HepG2 (cell line): ENCODE results near the gene NOTCH2. TPM values are rescaled to one million over a fixed set of nuclear protein-coding genes. Genes with fewer than 3 reads are reported as not detected.

ENCODE experiments used
- ATAC-seq: fragments of 200-7000 bp; cut with Tn5 transposase; 3 replicates; pipeline ENCODE4 v1.9.1; 2020; ENCODE audit warnings: mild to moderate bottlenecking, moderate library complexity
- BruUV-seq: library from RNA; stranded (reverse); fragments of 400-500 nt; replicated peaks from 2 replicates; lab custom pipeline; 2021; lab: Mats Ljungman, UMichigan
- CTCF ChIA-PET: fragments of 300-600 bp; formaldehyde crosslinking; extraction: SDS; loops from one replicate; lab custom pipeline; 2021; ENCODE audit warnings: low total read pairs, inconsistent platforms, low intra/inter-chr PET ratio; lab: Yijun Ruan, JAX
- POLR2A ChIA-PET: fragments of 350-600 bp; sonication (Branson Sonifier 250); formaldehyde crosslinking; loops from one replicate; lab custom pipeline; 2020; ENCODE audit warnings: antibody characterized with exemption, inconsistent platforms; lab: Yijun Ruan, JAX
- DNase-seq: peaks from one replicate; pipeline ENCODE4 v3.0.0-alpha.2; 2015; ENCODE audit warnings: low spot score
- FAIRE-seq: peaks from 3 replicates; lab custom pipeline; 2011; peaks lifted over from hg19 to GRCh38; lab: Jason Lieb, UNC
- H2AFZ ChIP-seq: one replicate; pipeline ENCODE4 v1.6.1; 2011; ENCODE audit warnings: low read length, inconsistent platforms
- H3K27ac ChIP-seq: fragments of 300-600 bp; 3 replicates; pipeline ENCODE4 v1.8.0; 2011; ENCODE audit warnings: mixed run types, mild to moderate bottlenecking, mixed read lengths, low read length, inconsistent platforms; ENCODE audit not compliant: insufficient read depth; ENCODE audit errors: extremely low read length
- H3K27me3 ChIP-seq, 2 experiments: fragments of 200-600 bp in 1 of 2; 2 replicates in 1 of 2; 3 replicates in 1 of 2; pipeline versions ENCODE4 v1.6.0 to v1.8.0; 2011; ENCODE audit warnings: low read length in 2 of 2, mild to moderate bottlenecking in 2 of 2, moderate library complexity in 2 of 2, inconsistent platforms in 1 of 2; ENCODE audit not compliant: insufficient read depth in 2 of 2, control insufficient read depth in 1 of 2
- H3K36me3 ChIP-seq, 2 experiments: fragments of 200-600 bp in 1 of 2; replicated peaks in 1 of 2; 2 replicates in 1 of 2; 3 replicates in 1 of 2; pipeline versions ENCODE4 v1.5.1 to v1.8.0; 2011; ENCODE audit warnings: low read length in 2 of 2, inconsistent platforms in 1 of 2; ENCODE audit not compliant: insufficient read depth in 2 of 2, control insufficient read depth in 1 of 2
- H3K4me1 ChIP-seq: 2 replicates; pipeline ENCODE4 v1.5.1; 2012; ENCODE audit warnings: low read length, inconsistent platforms; ENCODE audit not compliant: insufficient read depth
- H3K4me2 ChIP-seq: 2 replicates; pipeline ENCODE4 v1.6.0; 2011; ENCODE audit warnings: low read depth, low read length, inconsistent platforms
- H3K4me3 ChIP-seq, 3 experiments: fragments of 200-600 bp in 1 of 3; sonication (generic), shearing (Covaris generic) in 1 of 3; replicated peaks in 1 of 3; 2 replicates each; pipeline ENCODE4 v1.5.1; 2011 to 2016; ENCODE audit warnings: low read length in 3 of 3, inconsistent platforms in 2 of 3, low read depth in 2 of 3, mild to moderate bottlenecking in 2 of 3, control low read depth in 1 of 3, mixed read lengths in 1 of 3; ENCODE audit not compliant: insufficient read depth in 1 of 3
- H3K79me2 ChIP-seq: one replicate; pipeline ENCODE4 v1.6.1; 2011; ENCODE audit warnings: low read length, inconsistent platforms; ENCODE audit not compliant: insufficient read depth
- H3K9ac ChIP-seq: 2 replicates; pipeline ENCODE4 v1.6.0; 2011; ENCODE audit warnings: mild to moderate bottlenecking, low read depth, low read length, inconsistent platforms; ENCODE audit not compliant: insufficient read depth
- H3K9me3 ChIP-seq: 2 replicates; pipeline ENCODE4 v1.5.1; 2012; ENCODE audit warnings: mild to moderate bottlenecking, low read length
- H4K20me1 ChIP-seq: 2 replicates; pipeline ENCODE4 v1.6.0; 2011; ENCODE audit warnings: inconsistent platforms, mild to moderate bottlenecking, low read length, moderate library complexity; ENCODE audit not compliant: insufficient read depth
- CBX1 ChIP-seq: IDR thresholded peaks from one replicate; pipeline ENCODE4 v1.6.1; 2016; ENCODE audit warnings: antibody characterized with exemption, low read depth
- KLF12 ChIP-seq: sonication (generic); formaldehyde crosslinking; IDR thresholded peaks from 2 replicates; pipeline ENCODE4 v1.4.0; 2020; ENCODE audit warnings: missing genetic modification reagents, borderline replicate concordance
- KLF13 ChIP-seq: sonication (generic); formaldehyde crosslinking; IDR thresholded peaks from 2 replicates; pipeline ENCODE4 v1.4.0; 2020; ENCODE audit warnings: mild to moderate bottlenecking, missing genetic modification reagents
- SP4 ChIP-seq: sonication (generic); formaldehyde crosslinking; IDR thresholded peaks from 2 replicates; pipeline ENCODE4 v1.8.1; 2023; ENCODE audit warnings: mild to moderate bottlenecking, missing genetic modification reagents
- ZNF225 ChIP-seq: sonication (generic); formaldehyde crosslinking; IDR thresholded peaks from 2 replicates; pipeline ENCODE4 v1.4.0; 2020; ENCODE audit warnings: mild to moderate bottlenecking, missing genetic modification reagents
- WGBS: methylation state at CpG from one replicate; pipeline ENCODE4 v1.1.6; 2017; ENCODE audit warnings: low lambda C conversion rate; 5-methylcytosine and 5-hydroxymethylcytosine counted together
- in situ Hi-C: cut with HindIII; loops from 2 replicates; pipeline ENCODE4 v1.10.0; 2017; ENCODE audit warnings: low pct_unique_long_range_greater_than_20kb; ENCODE audit not compliant: extremely low pct_ligation_motif_present
- intact Hi-C: fragments of 100-400 bp; cut with micrococcal nuclease; formaldehyde crosslinking; loops from one replicate; pipeline ENCODE4 v1.10.0; 2022; ENCODE audit not compliant: unreplicated experiment
- polyA plus RNA-seq, 8 experiments: library from polyadenylated mRNA; depleted of rRNA in 3 of 8; stranded (reverse) in 7 of 8; unstranded in 1 of 8; fragments of >200 nt; fragmentation: Illumina TruSeq in 4 of 8; extraction: Trizol in 4 of 8; gene quantifications; 2 replicates each; pipeline versions ENCODE4 v1.2.1 to v1.2.3, GENCODE V29; 2011 to 2016; ENCODE audit warnings: low read depth in 4 of 8, missing spikeins in 1 of 8, mixed read lengths in 1 of 8; ENCODE audit not compliant: insufficient read depth in 1 of 8
- total RNA-seq, 5 experiments: library from RNA; depleted of rRNA; stranded (reverse); fragments of >200 nt; fragmentation: Illumina TruSeq; extraction: Trizol; gene quantifications; 2 replicates each; pipeline ENCODE4 v1.2.3, GENCODE V29; 2016; ENCODE audit warnings: low read depth in 1 of 5
- TF ChIP-seq, protein P1 (sequence below): sonication (generic); formaldehyde crosslinking; IDR thresholded peaks from 2 replicates; pipeline ENCODE4 v1.5.0; 2020; ENCODE audit warnings: missing genetic modification reagents, mild to moderate bottlenecking, borderline replicate concordance

NOTCH2 gene
- total and polyA plus RNA-seq, 2 of the 13 experiments (the other 11 are each of a cell fraction or from before 2014, with no cell fraction given): 4.0 to 11.4 TPM

DNA sequence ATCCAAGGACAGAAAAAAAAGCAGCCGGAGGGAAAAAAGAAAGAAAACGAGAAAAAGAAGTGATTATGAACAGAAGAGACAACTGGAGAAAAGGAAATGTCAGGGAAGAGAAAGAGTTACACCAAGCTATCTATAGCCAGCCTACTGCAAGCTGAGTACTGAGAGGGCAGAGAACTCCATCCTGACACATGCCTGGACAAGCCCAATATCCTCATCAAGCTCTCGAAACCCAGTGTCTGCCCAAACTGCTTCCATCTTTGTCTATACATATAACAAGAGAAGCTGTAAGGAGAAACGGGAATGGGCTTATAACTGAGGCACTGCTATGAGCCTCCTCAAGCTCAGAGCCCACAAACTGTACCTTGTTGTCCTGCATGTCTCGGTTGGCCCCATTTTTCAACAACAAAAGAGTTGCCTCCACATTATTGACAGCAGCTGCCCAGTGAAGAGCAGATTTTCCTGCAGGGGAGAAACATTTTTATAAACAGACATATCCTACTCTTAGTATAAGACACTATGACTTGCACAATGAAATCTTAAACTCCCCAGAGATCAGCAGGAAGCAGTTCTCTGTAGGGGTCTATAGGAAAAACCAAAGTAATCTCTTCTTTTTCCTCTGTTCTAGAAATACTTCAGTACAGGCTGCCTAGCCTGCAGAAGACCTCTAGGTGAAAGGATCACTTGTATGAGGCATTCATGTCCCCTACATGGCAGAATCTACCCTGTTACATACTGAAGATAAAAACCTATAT, 152.0 kb downstream of the NOTCH2 start:
- ChIA-PET POLR2A (no interaction called here), CTCF (no interaction called here)
- FAIRE-seq: no peak
- ATAC-seq: no peak
- Histone ChIP-seq H3K27me3 (no peaks in the 10 kb centered on the region), H3K9me3 (no peaks in the 10 kb centered on the region), H3K4me2 (no peak overlapping the region), H2AFZ (no peak overlapping the region), H3K27ac (no peak overlapping the region), H3K36me3 (peaks cover 9 to 27% of the 10 kb centered on the region in 2 experiments; a peak in 3 of 5 replicates), H3K9ac (no peak overlapping the region), H4K20me1 (no peaks in the 10 kb centered on the region), H3K4me3 (no peak overlapping the region), H3K4me1 (no peaks in the 10 kb centered on the region), H3K79me2 (no peaks in the 10 kb centered on the region)
- intact Hi-C loops (no loop called here), in situ Hi-C loops (no loop called here)
- no TSS peak for BruUV-seq
- no peak for DNase-seq
- TF ChIP-seq ZNF225 (no peak), KLF13 (CRISPR knock-in tag) (no peak), CBX1 (no peak)
- TF ChIP-seq, protein P1, sequence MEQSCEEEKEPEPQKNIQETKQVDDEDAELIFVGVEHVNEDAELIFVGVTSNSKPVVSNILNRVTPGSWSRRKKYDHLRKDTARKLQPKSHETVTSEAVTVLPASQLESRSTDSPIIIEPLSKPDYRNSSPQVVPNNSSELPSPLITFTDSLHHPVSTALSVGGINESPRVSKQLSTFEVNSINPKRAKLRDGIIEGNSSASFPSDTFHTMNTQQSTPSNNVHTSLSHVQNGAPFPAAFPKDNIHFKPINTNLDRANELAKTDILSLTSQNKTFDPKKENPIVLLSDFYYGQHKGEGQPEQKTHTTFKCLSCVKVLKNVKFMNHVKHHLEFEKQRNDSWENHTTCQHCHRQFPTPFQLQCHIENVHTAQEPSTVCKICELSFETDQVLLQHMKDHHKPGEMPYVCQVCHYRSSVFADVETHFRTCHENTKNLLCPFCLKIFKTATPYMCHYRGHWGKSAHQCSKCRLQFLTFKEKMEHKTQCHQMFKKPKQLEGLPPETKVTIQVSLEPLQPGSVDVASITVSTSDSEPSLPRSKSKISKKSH: no peak
- 84% methylated on average over 5 of the region's 5 CpGs for WGBS

DNA sequence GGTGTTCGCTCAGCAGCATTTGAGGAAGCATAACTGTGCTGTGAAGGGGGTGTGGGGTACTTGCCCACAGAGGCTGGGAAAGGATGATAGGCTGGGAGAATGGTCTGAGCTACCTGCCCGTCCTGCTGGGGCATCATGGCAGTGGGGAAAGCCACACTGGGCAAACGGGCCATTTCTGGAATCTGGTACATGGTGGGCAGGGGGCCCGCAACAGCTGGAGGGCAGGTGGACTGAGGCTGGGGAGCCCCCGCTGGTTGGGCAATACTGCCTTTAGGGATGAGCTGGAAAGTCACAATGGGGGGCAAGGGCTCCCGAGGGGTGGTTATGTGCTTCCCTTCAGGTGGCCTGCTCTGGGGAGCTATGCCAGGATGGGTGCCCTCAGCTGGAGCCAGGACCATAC, 153.9 kb downstream of the NOTCH2 start:
- Histone ChIP-seq H3K4me3 (no peak overlapping the region), H3K4me1 (no peaks in the 10 kb centered on the region), H3K27me3 (no peaks in the 10 kb centered on the region), H3K9ac (no peak overlapping the region), H3K79me2 (no peaks in the 10 kb centered on the region), H3K36me3 (peaks cover 7 to 27% of the 10 kb centered on the region in 2 experiments; a peak in 3 of 5 replicates), H4K20me1 (no peaks in the 10 kb centered on the region), H2AFZ (no peak overlapping the region), H3K27ac (no peak overlapping the region), H3K9me3 (no peaks in the 10 kb centered on the region), H3K4me2 (no peak overlapping the region)
- POLR2A ChIA-PET: no interaction called here
- intact Hi-C loops: no loop called here
- FAIRE-seq (no peak), DNase-seq (no peak), ATAC-seq (no peak)
- BruUV-seq: no TSS peak
- CTCF ChIA-PET: no interaction called here
- in situ Hi-C loops: no loop called here
- 88% methylated on average over 2 of the region's 6 CpGs for WGBS
- TF ChIP-seq KLF12 (CRISPR knock-in tag) (no peak), SP4 (no peak)
